HT-29 (cell line): ENCODE data around the gene ABHD11. TPM values are rescaled to one million over a fixed set of nuclear protein-coding genes. Genes with fewer than 3 reads are reported as not detected.

Experiments
- DNase-seq: peaks from one replicate; pipeline ENCODE4 v3.0.0-alpha.2; 2015; ENCODE audit warnings: low spot score
- small RNA-seq: library from RNA; depleted of rRNA; stranded (forward); fragments of <200 nt; gene quantifications from one replicate; pipeline ENCODE3, GENCODE V24; 2014
- total RNA-seq: library from RNA; depleted of rRNA; stranded (reverse); fragments of >200 nt; shearing (Covaris generic); gene quantifications from 2 replicates; pipeline ENCODE4 v1.2.3, GENCODE V29; 2014; rRNA removed

The ABHD11 gene
- total RNA-seq, 1 experiment from 2014 or later, result 243 TPM

- peak; percentile 61 for DNase-seq
Measured at GRCh38 chr7:73701357-73701995, 37.1 kb downstream of the ABHD11 start.

- no peak for DNase-seq
Measured at GRCh38 chr7:73700581-73701134, 37.9 kb downstream of the ABHD11 start.

GRCh38 chr7:73700069-73700423 lies 38.6 kb downstream of the ABHD11 start:
- no peak for DNase-seq

DNA sequence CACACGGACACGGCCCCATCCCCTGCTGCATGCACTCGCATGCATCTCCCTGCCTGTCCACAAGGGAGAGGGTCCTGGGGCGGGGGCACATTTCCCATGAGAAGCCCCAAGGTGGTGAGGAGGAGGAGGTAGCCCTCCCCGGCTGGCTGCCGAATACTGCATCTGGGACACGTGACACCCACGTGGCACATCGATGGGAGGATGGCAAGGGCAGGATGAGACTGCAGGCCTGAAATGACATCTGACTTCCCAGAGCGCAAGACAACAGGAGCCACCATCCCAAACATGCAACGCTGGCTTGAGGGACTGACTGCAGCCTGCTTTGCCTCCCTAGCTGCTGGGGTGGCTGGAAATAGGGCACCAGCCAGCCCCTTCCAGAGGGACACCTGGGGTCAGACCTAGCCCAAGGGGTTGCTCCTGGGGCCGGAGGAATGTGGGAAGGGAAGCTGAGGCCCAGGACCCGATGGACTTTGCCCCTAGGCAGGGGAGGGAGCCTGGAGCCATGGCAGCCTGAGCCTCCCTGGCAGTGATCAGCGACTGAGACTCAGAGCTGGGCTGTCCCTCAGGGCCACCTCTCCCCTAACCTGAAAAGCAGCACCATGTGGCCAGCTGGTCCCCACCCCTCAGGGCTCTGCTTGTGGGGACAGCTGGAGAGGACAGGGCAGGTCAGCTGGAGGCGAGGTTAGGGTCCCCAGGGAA lies 39.1 kb downstream of the ABHD11 start:
- no peak for DNase-seq

GRCh38 chr7:73698410-73698809 lies 40.2 kb downstream of the ABHD11 start:
- DNase-seq, result no peak

DNA sequence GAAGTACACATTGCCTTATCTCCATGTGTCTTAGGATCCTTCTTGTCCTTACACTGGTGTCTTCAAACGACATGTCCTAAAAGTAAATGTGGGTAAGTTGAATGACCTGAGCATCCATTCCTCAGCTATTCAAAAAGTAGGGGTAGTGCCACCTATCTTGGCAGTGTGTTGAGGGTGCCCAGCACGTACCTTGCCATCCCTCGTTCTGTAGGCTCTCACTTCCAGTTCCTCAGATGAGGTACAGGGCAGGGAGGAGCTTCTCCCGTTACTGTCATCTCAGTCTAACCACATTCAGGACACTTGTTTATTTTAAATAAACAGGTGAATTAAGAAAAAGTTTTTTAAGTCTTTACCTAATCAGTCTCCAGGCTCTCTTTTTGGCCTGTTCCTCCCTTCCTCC lies 42.2 kb downstream of the ABHD11 start:
- DNase-seq, result no peak

- DNase-seq, result no peak
Measured at GRCh38 chr7:73690646-73691045, 48.0 kb downstream of the ABHD11 start.

DNA sequence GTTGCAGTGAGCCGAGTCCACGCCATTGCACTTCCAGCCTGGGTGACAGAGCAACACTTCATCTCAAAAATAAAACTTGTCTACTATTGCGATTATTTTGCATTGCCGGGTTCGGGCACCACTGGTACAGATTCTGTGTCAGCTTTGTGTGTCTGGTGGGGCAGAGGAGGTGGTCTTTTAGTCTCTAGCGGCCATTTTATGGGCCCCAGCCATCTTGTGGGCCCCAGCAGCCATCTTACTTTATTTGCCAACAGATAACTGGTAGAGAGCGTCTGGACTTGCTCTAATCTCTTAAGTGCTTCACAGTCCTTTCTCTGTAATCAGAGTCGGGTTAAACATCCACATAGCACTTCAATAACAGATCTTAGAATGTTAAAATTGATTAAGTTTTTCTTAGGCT lies 50.3 kb downstream of the ABHD11 start:
- DNase-seq, result no peak

Small RNAs within 50 kb of the gene (small RNA-seq; reads per million reads assigned to genes)
- gene MIR4284 (not detected), gene RN7SL265P (not detected)

Other genes starting within 250 kb of the ABHD11 start
- gene BAZ1B, start 216.5 kb downstream of the ABHD11 start, total RNA-seq, result 49.9 and 51.9 TPM in 2 replicates
- 65.4 and 71.0 TPM in 2 replicates for gene BCL7B, start 181.1 kb downstream of the ABHD11 start, total RNA-seq
- 73.1 and 94.4 TPM in 2 replicates for gene TBL2, start 160.2 kb downstream of the ABHD11 start, total RNA-seq
- 0.53 and 5.1 TPM in 2 replicates for gene MLXIPL, start 114.3 kb downstream of the ABHD11 start, total RNA-seq
- 0.28 and 0.73 TPM in 2 replicates for gene VPS37D, start 71.0 kb downstream of the ABHD11 start, total RNA-seq
- gene DNAJC30, start 55.3 kb downstream of the ABHD11 start, total RNA-seq, result 6.7 and 7.4 TPM in 2 replicates
- 127 and 151 TPM in 2 replicates for gene BUD23, start 55.2 kb downstream of the ABHD11 start, total RNA-seq
- 61.6 and 71.7 TPM in 2 replicates for gene STX1A, start 19.1 kb downstream of the ABHD11 start, total RNA-seq
- gene CLDN3, start 31.5 kb upstream of the ABHD11 start, total RNA-seq, result 413 and 446 TPM in 2 replicates
- gene CLDN4, start 92.2 kb upstream of the ABHD11 start, total RNA-seq, result 1,331 and 1,483 TPM in 2 replicates
- 7.3 and 9.8 TPM in 2 replicates for gene METTL27, start 103.7 kb upstream of the ABHD11 start, total RNA-seq
- not detected in 2 replicates for gene TMEM270, start 122.4 kb upstream of the ABHD11 start, total RNA-seq